Activated CD4-positive, alpha-beta T cell treated with anti-CD3 and anti-CD28 coated beads, Interleukin-2, amount 10 ng/mL, durations not matched to agents 7 days and 5 days (primary cell): ENCODE measurements around the gene TECPR1. TPM values are rescaled to one million over a fixed set of nuclear protein-coding genes. Genes with fewer than 3 reads are reported as not detected.

ENCODE experiments used
- CTCF ChIA-PET: fragments of 350-600 bp; sonication (Branson Sonifier 250); formaldehyde crosslinking; loops from one replicate; lab custom pipeline; 2021; ENCODE audit warnings: antibody characterized with exemption; lab: Charles Lee
- POLR2A ChIA-PET: fragments of 350-600 bp; sonication (Branson Sonifier 250); formaldehyde crosslinking; loops from one replicate; lab custom pipeline; 2021; ENCODE audit warnings: antibody characterized with exemption; lab: Charles Lee
- DNase-seq: peaks from one replicate; pipeline ENCODE4 v3.0.0-alpha.2; 2020
- H3K27ac Mint-ChIP-seq: one replicate; pipeline ENCODE4 v1.8.0; 2021; ENCODE audit warnings: mild to moderate bottlenecking, moderate library complexity, mixed read lengths
- H3K27me3 Mint-ChIP-seq: one replicate; pipeline ENCODE4 v1.8.0; 2021; ENCODE audit warnings: mixed read lengths
- H3K36me3 Mint-ChIP-seq: one replicate; pipeline ENCODE4 v1.8.0; 2021; ENCODE audit warnings: low read depth, mixed read lengths
- H3K4me1 Mint-ChIP-seq: one replicate; pipeline ENCODE4 v1.8.0; 2021; ENCODE audit warnings: mixed read lengths
- H3K4me3 Mint-ChIP-seq: one replicate; pipeline ENCODE4 v1.8.0; 2021; ENCODE audit warnings: mild to moderate bottlenecking, moderate library complexity, mixed read lengths
- H3K9me3 Mint-ChIP-seq: one replicate; pipeline ENCODE4 v1.8.0; 2021; ENCODE audit warnings: mixed read lengths
- total RNA-seq, 2 experiments: library from RNA; stranded (reverse); gene quantifications; one replicate each; pipeline ENCODE4 v1.2.3, GENCODE V29; 2021

TECPR1 gene
- total RNA-seq, 2 experiments from 2014 or later = 82.5 to 99.2 TPM

DNA sequence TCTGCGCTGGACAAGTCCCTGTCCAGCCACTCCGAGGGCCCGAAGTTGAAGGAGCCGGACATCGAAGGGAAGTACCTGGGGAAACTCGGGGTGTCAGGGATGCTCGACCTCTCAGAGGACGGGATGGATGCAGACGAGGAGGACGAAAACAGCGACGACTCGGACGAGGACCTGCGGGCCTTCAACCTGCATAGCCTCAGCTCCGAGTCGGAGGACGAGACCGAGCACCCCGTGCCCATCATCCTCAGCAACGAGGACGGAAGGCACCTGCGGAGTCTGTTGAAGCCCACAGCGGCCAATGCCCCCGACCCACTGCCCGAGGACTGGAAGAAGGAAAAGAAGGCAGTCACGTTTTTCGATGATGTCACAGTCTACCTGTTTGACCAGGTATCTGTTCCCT, 57.8 kb downstream of the TECPR1 start:
- ChIA-PET CTCF (interaction anchor here (0.6 kb wide), 1 partner anchor 13 kb away, joined by 3 read pairs; no protein-coding TSS in a partner anchor), POLR2A (no interaction called here)
- no peak overlapping the region for H3K27ac Mint-ChIP-seq
- DNase-seq = no peak
- peaks cover 3% of the 10 kb centered on the region for H3K9me3 Mint-ChIP-seq
- H3K4me1 Mint-ChIP-seq = peaks cover 12% of the 10 kb centered on the region
- H3K36me3 Mint-ChIP-seq = peaks cover 36% of the 10 kb centered on the region
- no peaks in the 10 kb centered on the region for H3K27me3 Mint-ChIP-seq
- no peak overlapping the region for H3K4me3 Mint-ChIP-seq

GRCh38 chr7:98193474-98194180, 58.4 kb downstream of the TECPR1 start:
- Mint-ChIP-seq H3K9me3 (no peaks in the 10 kb centered on the region), H3K4me3 (no peak overlapping the region), H3K27ac (no peak overlapping the region), H3K4me1 (peaks cover 13% of the 10 kb centered on the region), H3K36me3 (peaks cover 37% of the 10 kb centered on the region), H3K27me3 (no peaks in the 10 kb centered on the region)
- DNase-seq = no peak
- ChIA-PET POLR2A (interaction anchor here (0.7 kb wide), 1 partner anchor 74 kb away, joined by 7 read pairs; no protein-coding TSS in a partner anchor), CTCF (no interaction called here)

DNA sequence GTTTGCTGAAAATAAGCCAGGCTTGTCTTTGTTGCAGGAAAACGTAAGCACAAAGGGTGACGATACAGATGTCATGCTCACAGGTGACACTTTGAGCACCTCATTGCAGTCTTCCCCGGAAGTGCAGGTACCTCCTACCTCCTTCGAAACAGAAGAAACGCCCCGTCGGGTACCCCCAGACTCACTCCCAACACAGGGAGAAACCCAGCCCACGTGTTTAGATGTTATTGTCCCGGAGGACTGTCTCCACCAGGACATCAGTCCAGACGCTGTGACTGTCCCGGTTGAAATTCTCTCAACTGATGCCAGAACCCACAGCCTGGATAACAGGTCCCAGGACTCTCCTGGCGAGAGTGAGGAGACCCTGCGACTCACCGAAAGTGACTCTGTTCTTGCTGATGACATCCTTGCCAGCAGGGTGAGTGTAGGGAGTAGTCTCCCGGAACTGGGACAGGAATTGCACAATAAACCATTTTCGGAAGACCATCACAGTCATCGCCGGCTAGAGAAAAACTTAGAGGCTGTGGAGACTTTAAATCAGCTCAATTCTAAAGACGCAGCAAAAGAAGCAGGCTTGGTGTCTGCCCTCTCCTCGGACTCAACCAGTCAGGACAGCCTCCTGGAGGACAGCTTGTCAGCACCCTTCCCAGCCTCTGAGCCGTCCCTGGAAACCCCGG, 59.1 kb downstream of the TECPR1 start:
- no peak for DNase-seq
- Mint-ChIP-seq H3K27me3 (no peaks in the 10 kb centered on the region), H3K27ac (no peak overlapping the region), H3K9me3 (no peaks in the 10 kb centered on the region), H3K4me3 (no peak overlapping the region), H3K36me3 (peaks cover 37% of the 10 kb centered on the region), H3K4me1 (peaks cover 13% of the 10 kb centered on the region)
- CTCF ChIA-PET = interaction anchor here (0.6 kb wide), 1 partner anchor 1410 kb away, joined by 3 read pairs; no protein-coding TSS in a partner anchor
- POLR2A ChIA-PET = interaction anchor here (0.7 kb wide), 1 partner anchor 74 kb away, joined by 7 read pairs; no protein-coding TSS in a partner anchor

GRCh38 chr7:98191668-98192431, 60.2 kb downstream of the TECPR1 start:
- POLR2A ChIA-PET = no interaction called here
- Mint-ChIP-seq H3K4me3 (no peak overlapping the region), H3K27me3 (no peaks in the 10 kb centered on the region), H3K9me3 (no peaks in the 10 kb centered on the region), H3K36me3 (peaks cover 35% of the 10 kb centered on the region), H3K27ac (no peak overlapping the region), H3K4me1 (peaks cover 13% of the 10 kb centered on the region)
- no peak for DNase-seq
- CTCF ChIA-PET = interaction anchor here (0.6 kb wide), 1 partner anchor 1411 kb away, joined by 3 read pairs; no protein-coding TSS in a partner anchor

DNA sequence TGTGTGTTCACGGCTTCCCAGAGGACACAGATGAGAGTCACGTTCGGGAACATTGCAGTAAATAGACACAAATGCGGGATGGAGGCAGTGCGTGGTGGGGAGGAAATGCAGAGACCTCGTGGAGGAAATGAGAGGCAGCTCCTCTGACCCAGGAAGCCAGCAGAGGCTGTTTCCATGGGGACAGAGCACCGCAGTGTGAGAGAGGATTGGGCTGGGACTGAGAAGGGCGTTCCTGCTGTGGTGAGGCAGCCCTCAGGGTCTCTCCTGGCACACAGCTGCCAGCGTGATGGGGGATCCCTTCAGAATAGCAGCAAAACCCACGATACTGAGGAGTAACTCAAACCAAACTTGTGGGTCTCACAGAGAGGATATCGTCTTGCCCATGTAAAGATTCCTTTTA, 62.5 kb downstream of the TECPR1 start:
- no peaks in the 10 kb centered on the region for H3K27me3 Mint-ChIP-seq
- POLR2A ChIA-PET = interaction anchor here (0.6 kb wide), 1 partner anchor 58 kb away, joined by 4 read pairs; no protein-coding TSS in a partner anchor
- no peak overlapping the region for H3K4me3 Mint-ChIP-seq
- H3K9me3 Mint-ChIP-seq = no peaks in the 10 kb centered on the region
- CTCF ChIA-PET = interaction anchor here (1.1 kb wide), 1 partner anchor 21 kb away, joined by 3 read pairs; no protein-coding TSS in a partner anchor
- peaks cover 13% of the 10 kb centered on the region for H3K4me1 Mint-ChIP-seq
- peaks cover 31% of the 10 kb centered on the region for H3K36me3 Mint-ChIP-seq
- no peak for DNase-seq
- H3K27ac Mint-ChIP-seq = no peak overlapping the region

DNA sequence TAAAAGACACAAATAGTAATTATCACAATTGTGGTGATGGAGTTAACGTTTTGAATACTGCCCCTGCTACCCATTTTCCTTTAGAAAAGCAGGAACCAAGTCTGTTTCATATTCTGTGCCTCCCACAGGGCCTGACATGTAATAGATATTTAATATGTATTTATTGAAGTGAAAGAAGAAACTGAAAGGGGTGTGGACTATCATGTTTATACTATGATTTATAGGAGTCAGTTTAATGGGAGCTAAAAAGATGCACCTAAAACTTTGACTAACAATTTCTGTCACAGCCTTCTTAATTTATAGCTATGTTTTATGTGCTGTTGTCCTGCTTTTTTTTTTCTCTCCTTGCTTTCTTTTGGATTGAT, 64.9 kb downstream of the TECPR1 start:
- DNase-seq = no peak
- no peak overlapping the region for H3K27ac Mint-ChIP-seq
- ChIA-PET CTCF (interaction anchor here (1.0 to 1.3 kb wide), 2 partner anchors 19 to 166 kb away, joined by 4 to 5 read pairs; no protein-coding TSS in a partner anchor), POLR2A (no interaction called here)
- peaks cover 25% of the 10 kb centered on the region for H3K36me3 Mint-ChIP-seq
- H3K27me3 Mint-ChIP-seq = no peaks in the 10 kb centered on the region
- no peak overlapping the region for H3K4me3 Mint-ChIP-seq
- no peaks in the 10 kb centered on the region for H3K9me3 Mint-ChIP-seq
- peaks cover 13% of the 10 kb centered on the region for H3K4me1 Mint-ChIP-seq

- Mint-ChIP-seq H3K27ac (no peak overlapping the region), H3K9me3 (no peaks in the 10 kb centered on the region), H3K4me1 (peaks cover 13% of the 10 kb centered on the region), H3K27me3 (no peaks in the 10 kb centered on the region), H3K4me3 (no peak overlapping the region), H3K36me3 (peaks cover 21% of the 10 kb centered on the region)
- no peak for DNase-seq
- CTCF ChIA-PET = interaction anchor here (1.0 to 1.3 kb wide), 2 partner anchors 18 to 166 kb away, joined by 4 to 5 read pairs; no protein-coding TSS in a partner anchor
- POLR2A ChIA-PET = no interaction called here
These were observed 65.4 kb downstream of the TECPR1 start for GRCh38 chr7:98186452-98187137.

- no peaks in the 10 kb centered on the region for H3K9me3 Mint-ChIP-seq
- ChIA-PET POLR2A (no interaction called here), CTCF (no interaction called here)
These were observed 66.9 kb downstream of the TECPR1 start for GRCh38 chr7:98185101-98185500.

GRCh38 chr7:98180751-98181150, 71.3 kb downstream of the TECPR1 start:
- H3K27ac Mint-ChIP-seq = peak overlapping the region; percentile 16
- no peak for DNase-seq
- no peaks in the 10 kb centered on the region for H3K36me3 Mint-ChIP-seq
- POLR2A ChIA-PET = no interaction called here
- CTCF ChIA-PET = interaction anchor here (0.6 kb wide), 1 partner anchor 14 kb away, joined by 3 read pairs; no protein-coding TSS in a partner anchor
- no peaks in the 10 kb centered on the region for H3K27me3 Mint-ChIP-seq
- no peaks in the 10 kb centered on the region for H3K9me3 Mint-ChIP-seq
- H3K4me1 Mint-ChIP-seq = no peaks in the 10 kb centered on the region
- H3K4me3 Mint-ChIP-seq = no peak overlapping the region

More at GRCh38 chr7:98185101-98185500, 66.9 kb downstream of the TECPR1 start:
- no peak overlapping the region for H3K27ac Mint-ChIP-seq
- no peak overlapping the region for H3K4me3 Mint-ChIP-seq
- no peaks in the 10 kb centered on the region for H3K27me3 Mint-ChIP-seq
- peaks cover 10% of the 10 kb centered on the region for H3K4me1 Mint-ChIP-seq
- peaks cover 17% of the 10 kb centered on the region for H3K36me3 Mint-ChIP-seq
- DNase-seq = no peak

GRCh38 chr7:98178762-98179490, 73.1 kb downstream of the TECPR1 start:
- POLR2A ChIA-PET = no interaction called here
- CTCF ChIA-PET = interaction anchor here (0.5 to 1.2 kb wide), 3 partner anchors 69 to 184 kb away, joined by 3 to 4 read pairs (median 3); no protein-coding TSS in a partner anchor
- no peak for DNase-seq
- H3K4me1 Mint-ChIP-seq = no peaks in the 10 kb centered on the region
- H3K4me3 Mint-ChIP-seq = no peak overlapping the region
- no peaks in the 10 kb centered on the region for H3K9me3 Mint-ChIP-seq
- H3K36me3 Mint-ChIP-seq = no peaks in the 10 kb centered on the region
- H3K27ac Mint-ChIP-seq = no peak overlapping the region
- no peaks in the 10 kb centered on the region for H3K27me3 Mint-ChIP-seq

- Mint-ChIP-seq H3K27me3 (no peaks in the 10 kb centered on the region), H3K27ac (no peak overlapping the region), H3K4me1 (no peaks in the 10 kb centered on the region), H3K9me3 (no peaks in the 10 kb centered on the region), H3K36me3 (no peaks in the 10 kb centered on the region), H3K4me3 (no peak overlapping the region)
- no peak for DNase-seq
- POLR2A ChIA-PET = no interaction called here
- CTCF ChIA-PET = interaction anchor here (1.0 to 1.2 kb wide), 2 partner anchors 68 to 72 kb away, joined by 3 to 4 read pairs; no protein-coding TSS in a partner anchor
These were observed 73.7 kb downstream of the TECPR1 start for GRCh38 chr7:98178321-98178720.
